ENCODE results near the gene TBC1D9. TPM values are rescaled to one million over a fixed set of nuclear protein-coding genes. Genes with fewer than 3 reads are reported as not detected.

TBC1D9 gene
- total RNA-seq, 1 experiment from 2014 or later, result 17.0 TPM

- Histone ChIP-seq H3K4me2 (no peak overlapping the region), H3K4me3 (no peak overlapping the region), H3K4me1 (replicated peaks; ENCODE audit: insufficient read depth) (no peaks in the 10 kb centered on the region), H2AFZ (no peak overlapping the region), H3K36me3 (ENCODE audit: low read depth) (peaks cover 5% of the 10 kb centered on the region; the same call in 1 of the 2 replicates), H3F3A (ENCODE audit: insufficient read depth, low read depth) (peaks cover 3% of the 10 kb centered on the region; the same call in 1 of the 2 replicates), H3K27ac (no peak overlapping the region), H3K27me3 (ENCODE audit: insufficient read depth, low read depth) (no peaks in the 10 kb centered on the region), H3K9me2 (ENCODE audit: insufficient read depth) (no peaks in the 10 kb centered on the region), H3K9me3 (ENCODE audit: insufficient read depth, low read depth) (no peaks in the 10 kb centered on the region), H3K79me2 (ENCODE audit: low read depth) (no peaks in the 10 kb centered on the region), H4K20me1 (ENCODE audit: insufficient read depth) (no peaks in the 10 kb centered on the region)
- intact Hi-C loops (cut with micrococcal nuclease; ENCODE audit: unreplicated experiment), result no loop called here
- ChIA-PET POLR2A (ENCODE audit: unreplicated experiment) (no interaction called here), CTCF (interaction anchor here (0.5 kb wide), 1 partner anchor 22 kb away, joined by 3 read pairs; no protein-coding TSS in a partner anchor)
- no peak for TF ChIP-seq EZH2 (IDR thresholded peaks at IDR 0.05; ENCODE audit: low read depth)
- TF ChIP-seq, protein P1, sequence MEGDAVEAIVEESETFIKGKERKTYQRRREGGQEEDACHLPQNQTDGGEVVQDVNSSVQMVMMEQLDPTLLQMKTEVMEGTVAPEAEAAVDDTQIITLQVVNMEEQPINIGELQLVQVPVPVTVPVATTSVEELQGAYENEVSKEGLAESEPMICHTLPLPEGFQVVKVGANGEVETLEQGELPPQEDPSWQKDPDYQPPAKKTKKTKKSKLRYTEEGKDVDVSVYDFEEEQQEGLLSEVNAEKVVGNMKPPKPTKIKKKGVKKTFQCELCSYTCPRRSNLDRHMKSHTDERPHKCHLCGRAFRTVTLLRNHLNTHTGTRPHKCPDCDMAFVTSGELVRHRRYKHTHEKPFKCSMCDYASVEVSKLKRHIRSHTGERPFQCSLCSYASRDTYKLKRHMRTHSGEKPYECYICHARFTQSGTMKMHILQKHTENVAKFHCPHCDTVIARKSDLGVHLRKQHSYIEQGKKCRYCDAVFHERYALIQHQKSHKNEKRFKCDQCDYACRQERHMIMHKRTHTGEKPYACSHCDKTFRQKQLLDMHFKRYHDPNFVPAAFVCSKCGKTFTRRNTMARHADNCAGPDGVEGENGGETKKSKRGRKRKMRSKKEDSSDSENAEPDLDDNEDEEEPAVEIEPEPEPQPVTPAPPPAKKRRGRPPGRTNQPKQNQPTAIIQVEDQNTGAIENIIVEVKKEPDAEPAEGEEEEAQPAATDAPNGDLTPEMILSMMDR (conservative IDR thresholded peaks at IDR 0.05), result no peak
- BruUV-seq (replicated peaks), result no TSS peak
- peak in 1 of 2 experiments; percentile 41 for DNase-seq
Observed at GRCh38 chr4:140641789-140642439, 114.3 kb downstream of the TBC1D9 start.

DNA sequence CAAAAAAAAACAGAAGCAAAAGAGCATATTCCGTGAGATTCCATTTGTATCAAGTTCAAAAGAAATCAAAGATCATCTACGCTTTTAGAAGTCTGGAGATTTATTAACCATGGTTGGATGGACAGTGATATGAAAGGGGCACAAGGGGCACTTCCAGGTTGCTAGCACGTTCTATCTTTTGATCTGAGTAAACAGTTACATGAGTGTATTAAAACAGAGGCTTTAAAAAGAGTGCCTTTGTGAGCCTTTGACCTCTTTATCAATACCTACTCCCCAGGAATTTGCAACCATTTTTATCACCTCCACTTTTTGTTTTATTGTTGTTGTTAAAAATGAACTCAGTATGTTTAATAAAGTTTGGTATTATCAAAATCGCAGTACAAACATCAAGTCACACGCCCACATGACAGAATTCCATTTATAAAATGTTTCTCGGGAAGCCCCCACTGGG lies 115.1 kb downstream of the TBC1D9 start:
- H3K4me1 ChIP-seq (replicated peaks; ENCODE audit: insufficient read depth), result peaks cover 7% of the 10 kb centered on the region
- intact Hi-C loops (cut with micrococcal nuclease; ENCODE audit: unreplicated experiment), result no loop called here
- no peak overlapping the region for H3K4me2 ChIP-seq
- H3K27me3 ChIP-seq (ENCODE audit: insufficient read depth, low read depth), result no peaks in the 10 kb centered on the region
- BruUV-seq (replicated peaks), result no TSS peak
- ChIA-PET POLR2A (ENCODE audit: unreplicated experiment) (interaction anchor here (0.5 kb wide), 1 partner anchor 1840 kb away, joined by 3 read pairs; no protein-coding TSS in a partner anchor), CTCF (no interaction called here)
- no peak overlapping the region for H2AFZ ChIP-seq
- peaks cover 5% of the 10 kb centered on the region; the same call in 1 of the 2 replicates for H3K36me3 ChIP-seq (ENCODE audit: low read depth)
- no peak for TF ChIP-seq EZH2 (IDR thresholded peaks at IDR 0.05; ENCODE audit: low read depth)
- TF ChIP-seq, protein P1 (conservative IDR thresholded peaks at IDR 0.05), result no peak
- no peaks in the 10 kb centered on the region for H4K20me1 ChIP-seq (ENCODE audit: insufficient read depth)
- H3K9me2 ChIP-seq (ENCODE audit: insufficient read depth), result no peaks in the 10 kb centered on the region
- no peaks in the 10 kb centered on the region for H3K9me3 ChIP-seq (ENCODE audit: insufficient read depth, low read depth)
- DNase-seq, result no peak
- H3K27ac ChIP-seq, result no peak overlapping the region
- no peaks in the 10 kb centered on the region for H3K79me2 ChIP-seq (ENCODE audit: low read depth)
- peaks cover 3% of the 10 kb centered on the region; the same call in 1 of the 2 replicates for H3F3A ChIP-seq (ENCODE audit: insufficient read depth, low read depth)
- H3K4me3 ChIP-seq, result no peak overlapping the region

DNA sequence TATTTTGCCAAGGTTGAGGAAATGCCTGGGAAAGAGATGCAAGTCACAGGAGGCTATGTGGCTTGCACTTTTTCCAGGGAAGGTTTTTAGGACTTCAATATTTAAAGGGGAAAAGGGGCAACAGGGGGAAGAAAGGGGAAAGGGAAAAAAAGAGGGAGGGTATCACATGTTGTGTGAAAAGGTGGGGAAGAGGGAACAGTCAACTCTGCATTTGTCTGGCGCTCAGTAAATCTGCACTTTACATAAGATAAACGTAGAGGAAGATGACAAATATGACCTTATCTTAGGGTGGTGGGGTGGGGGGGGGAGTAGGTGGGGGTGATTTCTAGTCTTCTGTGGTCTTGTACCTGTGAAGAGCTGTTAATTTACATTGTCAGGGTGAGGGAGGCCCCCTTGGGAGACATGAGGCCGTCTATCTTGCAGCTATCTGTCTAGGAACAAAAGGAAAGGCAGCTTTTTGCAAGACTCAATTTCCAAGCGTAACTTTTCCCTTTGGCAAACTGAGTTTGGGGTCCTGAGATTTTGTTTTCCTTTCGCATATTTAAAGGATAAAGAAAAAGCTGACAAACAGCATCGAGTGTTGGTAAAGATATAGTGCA lies 115.9 kb downstream of the TBC1D9 start:
- ChIA-PET POLR2A (ENCODE audit: unreplicated experiment) (interaction anchor here (0.6 kb wide), 1 partner anchor 43 kb away, joined by 4 read pairs; no protein-coding TSS in a partner anchor), CTCF (no interaction called here)
- H3K9me3 ChIP-seq (ENCODE audit: insufficient read depth, low read depth), result no peaks in the 10 kb centered on the region
- H3K4me3 ChIP-seq, result no peak overlapping the region
- H4K20me1 ChIP-seq (ENCODE audit: insufficient read depth), result no peaks in the 10 kb centered on the region
- intact Hi-C loops (cut with micrococcal nuclease; ENCODE audit: unreplicated experiment), result no loop called here
- BruUV-seq (replicated peaks), result no TSS peak
- H3K4me1 ChIP-seq (replicated peaks; ENCODE audit: insufficient read depth), result peaks cover 16% of the 10 kb centered on the region
- no peaks in the 10 kb centered on the region for H3K79me2 ChIP-seq (ENCODE audit: low read depth)
- no peaks in the 10 kb centered on the region for H3K9me2 ChIP-seq (ENCODE audit: insufficient read depth)
- H2AFZ ChIP-seq, result no peak overlapping the region
- peaks cover 3% of the 10 kb centered on the region; the same call in 1 of the 2 replicates for H3F3A ChIP-seq (ENCODE audit: insufficient read depth, low read depth)
- H3K4me2 ChIP-seq, result no peak overlapping the region
- TF ChIP-seq EZH2 (IDR thresholded peaks at IDR 0.05; ENCODE audit: low read depth), result no peak
- TF ChIP-seq, protein P1 (conservative IDR thresholded peaks at IDR 0.05), result no peak
- DNase-seq, result no peak
- H3K36me3 ChIP-seq (ENCODE audit: low read depth), result peaks cover 5% of the 10 kb centered on the region; the same call in 1 of the 2 replicates
- H3K27ac ChIP-seq, result no peak overlapping the region
- H3K27me3 ChIP-seq (ENCODE audit: insufficient read depth, low read depth), result no peaks in the 10 kb centered on the region

Data from PC-9 (cell line).